ENCODE data around the gene ACTG1. TPM values are rescaled to one million over a fixed set of nuclear protein-coding genes. Genes with fewer than 3 reads are reported as not detected.

Gene ACTG1
- total and polyA plus RNA-seq, 2 of the 13 experiments (the other 11 are each of a cell fraction or from before 2014, with no cell fraction given): 973 to 1,138 TPM

- TF ChIP-seq PAX8 (CRISPR knock-in tag; IDR thresholded peaks at IDR 0.05; ENCODE audit: borderline replicate concordance) (no peak), IKZF1 (IDR thresholded peaks at IDR 0.05) (no peak), SNAPC2 (CRISPR knock-in tag; IDR thresholded peaks at IDR 0.05) (no peak), FOXO4 (CRISPR knock-in tag; conservative IDR thresholded peaks at IDR 0.05) (no peak), PHF21A (CRISPR knock-in tag; IDR thresholded peaks at IDR 0.05) (no peak), NONO (IDR thresholded peaks at IDR 0.05) (no peak), NONO (CRISPR knock-in tag; conservative IDR thresholded peaks at IDR 0.05) (peak; percentile 77), MED1 (CRISPR knock-in tag; IDR thresholded peaks at IDR 0.05) (0 out of 2 replicates have a peak, but pooled peaks have one; percentile 19), ZNF142 (CRISPR knock-in tag; IDR thresholded peaks at IDR 0.05) (no peak; the same call in 1 of the 2 replicates), ZBTB1 (CRISPR knock-in tag; IDR thresholded peaks at IDR 0.05; ENCODE audit: borderline replicate concordance) (no peak), PCBP1 (IDR thresholded peaks at IDR 0.05; ENCODE audit: borderline replicate concordance, low read depth, low read length) (0 out of 2 replicates have a peak, but pooled peaks have one; percentile 42), ZNF276 (CRISPR knock-in tag; IDR thresholded peaks at IDR 0.05; ENCODE audit: low read depth) (no peak; the same call in 1 of the 2 replicates), HMG20A (CRISPR knock-in tag; IDR thresholded peaks at IDR 0.05; ENCODE audit: borderline replicate concordance) (no peak), ZNF362 (CRISPR knock-in tag; IDR thresholded peaks at IDR 0.05; ENCODE audit: borderline replicate concordance) (no peak), ZNF10 (CRISPR knock-in tag; IDR thresholded peaks at IDR 0.05; ENCODE audit: borderline replicate concordance, low read depth) (no peak), GMEB1 (CRISPR knock-in tag; IDR thresholded peaks at IDR 0.05; ENCODE audit: borderline replicate concordance) (no peak), ZNF788 (CRISPR knock-in tag; IDR thresholded peaks at IDR 0.05; ENCODE audit: borderline replicate concordance) (no peak; the same call in 1 of the 2 replicates)
These were observed 616 bp downstream of the ACTG1 start (continued) for GRCh38 chr17:81511804-81512561.
